Panc1 (cell line): ENCODE measurements around the gene MYPN. TPM values are rescaled to one million over a fixed set of nuclear protein-coding genes. Genes with fewer than 3 reads are reported as not detected.

Experiments
- ATAC-seq: fragments of 200-7000 bp; cut with Tn5 transposase; 2 replicates; pipeline ENCODE4 v1.9.1; 2020; ENCODE audit warnings: mild to moderate bottlenecking, moderate library complexity
- BruUV-seq: library from RNA; stranded (reverse); fragments of 400-500 nt; replicated peaks from 2 replicates; lab custom pipeline; 2021; lab: Mats Ljungman, UMichigan
- CTCF ChIA-PET: fragments of 300-600 bp; sonication (Branson Sonifier 250); formaldehyde crosslinking; loops from one replicate; lab custom pipeline; 2022; ENCODE audit warnings: antibody characterized with exemption; lab: Charles Lee
- POLR2A ChIA-PET: fragments of 300-600 bp; sonication (Branson Sonifier 250); formaldehyde crosslinking; loops from one replicate; lab custom pipeline; 2022; ENCODE audit warnings: antibody characterized with exemption; lab: Charles Lee
- DNase-seq: peaks from one replicate; pipeline ENCODE4 v3.0.0-alpha.2; 2010; ENCODE audit warnings: low read depth, low spot score
- H3K27ac ChIP-seq: 2 replicates; pipeline ENCODE4 v1.5.1; 2011; ENCODE audit warnings: mild to moderate bottlenecking, low read length, inconsistent platforms
- H3K27me3 ChIP-seq: fragments of 200-500 bp; sonication (Bioruptor generic); 2 replicates; pipeline ENCODE4 v1.6.0; 2014; ENCODE audit warnings: low read length, inconsistent platforms; ENCODE audit not compliant: control insufficient read depth, insufficient read depth
- H3K36me3 ChIP-seq: fragments of 200-500 bp; sonication (Bioruptor generic); 2 replicates; pipeline ENCODE4 v1.5.1; 2014; ENCODE audit warnings: inconsistent platforms, mild to moderate bottlenecking, low read length, moderate library complexity; ENCODE audit not compliant: control insufficient read depth, insufficient read depth
- H3K4me1 ChIP-seq: 2 replicates; pipeline ENCODE4 v1.5.1; 2011; ENCODE audit warnings: inconsistent platforms, mild to moderate bottlenecking, low read length, moderate library complexity; ENCODE audit not compliant: control insufficient read depth, insufficient read depth
- H3K4me3 ChIP-seq, 2 experiments: 2 replicates each; pipeline ENCODE4 v1.5.1; 2011 to 2012; ENCODE audit warnings: low read depth in 2 of 2, low read length in 2 of 2, mild to moderate bottlenecking in 2 of 2, inconsistent platforms in 1 of 2, moderate library complexity in 1 of 2
- H3K9me3 ChIP-seq: fragments of 200-500 bp; sonication (Bioruptor generic); 2 replicates; pipeline ENCODE4 v1.5.1; 2014; ENCODE audit warnings: low read depth, mild to moderate bottlenecking, inconsistent platforms, low read length, moderate library complexity; ENCODE audit not compliant: control insufficient read depth, insufficient read depth
- POLR2AphosphoS5 ChIP-seq: IDR thresholded peaks from 2 replicates; pipeline ENCODE4 v1.6.1; 2012; ENCODE audit warnings: mild to moderate bottlenecking, low read depth, low read length, moderate library complexity
- SIN3A ChIP-seq: IDR thresholded peaks from 2 replicates; pipeline ENCODE4 v1.6.1; 2012; ENCODE audit warnings: low read depth, mild to moderate bottlenecking, low read length, moderate library complexity, borderline replicate concordance; ENCODE audit not compliant: insufficient read depth
- TCF7L2 ChIP-seq: IDR thresholded peaks from 2 replicates; pipeline ENCODE4 v1.6.1; 2011; ENCODE audit warnings: mild to moderate bottlenecking, low read depth, low read length, inconsistent platforms
- in situ Hi-C: cut with HindIII; loops from 2 replicates; pipeline ENCODE4 v1.10.0; 2016; ENCODE audit warnings: low sequenced_read_pairs, low pct_unique_long_range_greater_than_20kb
- intact Hi-C: fragments of 100-400 bp; cut with micrococcal nuclease; formaldehyde crosslinking; loops from one replicate; pipeline ENCODE4 v1.10.0; 2022; ENCODE audit not compliant: unreplicated experiment
- total RNA-seq: library from RNA; stranded (reverse); gene quantifications from one replicate; pipeline ENCODE4 v1.2.1, GENCODE V29; 2021; ENCODE audit not compliant: unreplicated experiment
- TF ChIP-seq, protein P1 (sequence below), 2 experiments: IDR thresholded peaks; 2 replicates each; pipeline ENCODE4 v1.6.1; 2011 to 2012; ENCODE audit warnings: low read depth in 2 of 2, control low read depth in 1 of 2, low read length in 1 of 2, mild to moderate bottlenecking in 1 of 2, moderate library complexity in 1 of 2; ENCODE audit not compliant: insufficient read depth in 1 of 2
- TF ChIP-seq, protein P2 (sequence below): fragments of 450-650 bp; IDR thresholded peaks from 2 replicates; pipeline ENCODE4 v1.5.1; 2017; ENCODE audit warnings: mild to moderate bottlenecking

Gene MYPN
- total RNA-seq, 1 experiment from 2014 or later: 39.1 TPM

DNA sequence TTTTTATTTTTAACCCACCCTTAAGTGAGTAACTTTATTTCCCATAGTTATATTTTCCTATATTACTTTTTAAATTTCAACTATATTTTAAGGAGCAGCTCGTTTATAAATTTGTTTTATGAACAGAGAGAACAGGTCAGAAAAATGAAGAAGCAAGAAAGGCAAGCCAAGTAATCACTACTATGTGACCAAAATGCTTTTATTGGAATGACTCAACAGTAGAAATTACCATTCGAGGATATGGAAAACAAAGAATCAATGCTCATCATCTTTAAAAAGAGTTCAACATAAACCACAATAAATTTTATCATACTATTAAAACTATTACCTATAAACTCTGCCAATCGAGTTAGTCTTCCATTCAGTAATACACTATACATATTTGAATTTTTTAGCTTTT lies 41.8 kb upstream of the MYPN start:
- CTCF ChIA-PET: no interaction called here
- H3K4me3 ChIP-seq: no peak overlapping the region
- no TSS peak for BruUV-seq
- in situ Hi-C loops: no loop called here
- peaks cover 13% of the 10 kb centered on the region for H3K36me3 ChIP-seq
- H3K27ac ChIP-seq: peak overlapping the region; percentile 37; the same call in 1 of the 2 replicates
- POLR2A ChIA-PET: interaction anchor here (0.6 to 1.1 kb wide), 2 partner anchors 14 to 41 kb away, joined by 3 to 6 read pairs; no protein-coding TSS in a partner anchor
- no peaks in the 10 kb centered on the region for H3K27me3 ChIP-seq
- no peak for TF ChIP-seq TCF7L2
- TF ChIP-seq, protein P1, sequence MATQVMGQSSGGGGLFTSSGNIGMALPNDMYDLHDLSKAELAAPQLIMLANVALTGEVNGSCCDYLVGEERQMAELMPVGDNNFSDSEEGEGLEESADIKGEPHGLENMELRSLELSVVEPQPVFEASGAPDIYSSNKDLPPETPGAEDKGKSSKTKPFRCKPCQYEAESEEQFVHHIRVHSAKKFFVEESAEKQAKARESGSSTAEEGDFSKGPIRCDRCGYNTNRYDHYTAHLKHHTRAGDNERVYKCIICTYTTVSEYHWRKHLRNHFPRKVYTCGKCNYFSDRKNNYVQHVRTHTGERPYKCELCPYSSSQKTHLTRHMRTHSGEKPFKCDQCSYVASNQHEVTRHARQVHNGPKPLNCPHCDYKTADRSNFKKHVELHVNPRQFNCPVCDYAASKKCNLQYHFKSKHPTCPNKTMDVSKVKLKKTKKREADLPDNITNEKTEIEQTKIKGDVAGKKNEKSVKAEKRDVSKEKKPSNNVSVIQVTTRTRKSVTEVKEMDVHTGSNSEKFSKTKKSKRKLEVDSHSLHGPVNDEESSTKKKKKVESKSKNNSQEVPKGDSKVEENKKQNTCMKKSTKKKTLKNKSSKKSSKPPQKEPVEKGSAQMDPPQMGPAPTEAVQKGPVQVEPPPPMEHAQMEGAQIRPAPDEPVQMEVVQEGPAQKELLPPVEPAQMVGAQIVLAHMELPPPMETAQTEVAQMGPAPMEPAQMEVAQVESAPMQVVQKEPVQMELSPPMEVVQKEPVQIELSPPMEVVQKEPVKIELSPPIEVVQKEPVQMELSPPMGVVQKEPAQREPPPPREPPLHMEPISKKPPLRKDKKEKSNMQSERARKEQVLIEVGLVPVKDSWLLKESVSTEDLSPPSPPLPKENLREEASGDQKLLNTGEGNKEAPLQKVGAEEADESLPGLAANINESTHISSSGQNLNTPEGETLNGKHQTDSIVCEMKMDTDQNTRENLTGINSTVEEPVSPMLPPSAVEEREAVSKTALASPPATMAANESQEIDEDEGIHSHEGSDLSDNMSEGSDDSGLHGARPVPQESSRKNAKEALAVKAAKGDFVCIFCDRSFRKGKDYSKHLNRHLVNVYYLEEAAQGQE (IDR thresholded peaks at IDR 0.05; ENCODE audit: insufficient read depth in 1 of 2, low read depth in 2 of 2, low read length in 1 of 2): no peak
- TF ChIP-seq, protein P2, sequence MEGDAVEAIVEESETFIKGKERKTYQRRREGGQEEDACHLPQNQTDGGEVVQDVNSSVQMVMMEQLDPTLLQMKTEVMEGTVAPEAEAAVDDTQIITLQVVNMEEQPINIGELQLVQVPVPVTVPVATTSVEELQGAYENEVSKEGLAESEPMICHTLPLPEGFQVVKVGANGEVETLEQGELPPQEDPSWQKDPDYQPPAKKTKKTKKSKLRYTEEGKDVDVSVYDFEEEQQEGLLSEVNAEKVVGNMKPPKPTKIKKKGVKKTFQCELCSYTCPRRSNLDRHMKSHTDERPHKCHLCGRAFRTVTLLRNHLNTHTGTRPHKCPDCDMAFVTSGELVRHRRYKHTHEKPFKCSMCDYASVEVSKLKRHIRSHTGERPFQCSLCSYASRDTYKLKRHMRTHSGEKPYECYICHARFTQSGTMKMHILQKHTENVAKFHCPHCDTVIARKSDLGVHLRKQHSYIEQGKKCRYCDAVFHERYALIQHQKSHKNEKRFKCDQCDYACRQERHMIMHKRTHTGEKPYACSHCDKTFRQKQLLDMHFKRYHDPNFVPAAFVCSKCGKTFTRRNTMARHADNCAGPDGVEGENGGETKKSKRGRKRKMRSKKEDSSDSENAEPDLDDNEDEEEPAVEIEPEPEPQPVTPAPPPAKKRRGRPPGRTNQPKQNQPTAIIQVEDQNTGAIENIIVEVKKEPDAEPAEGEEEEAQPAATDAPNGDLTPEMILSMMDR: no peak
- no peak for TF ChIP-seq SIN3A
- no peak for TF ChIP-seq POLR2AphosphoS5
- peaks cover 41% of the 10 kb centered on the region for H3K4me1 ChIP-seq
- DNase-seq (no peak), ATAC-seq (no peak)
- intact Hi-C loops: no loop called here
- H3K9me3 ChIP-seq: no peaks in the 10 kb centered on the region

DNA sequence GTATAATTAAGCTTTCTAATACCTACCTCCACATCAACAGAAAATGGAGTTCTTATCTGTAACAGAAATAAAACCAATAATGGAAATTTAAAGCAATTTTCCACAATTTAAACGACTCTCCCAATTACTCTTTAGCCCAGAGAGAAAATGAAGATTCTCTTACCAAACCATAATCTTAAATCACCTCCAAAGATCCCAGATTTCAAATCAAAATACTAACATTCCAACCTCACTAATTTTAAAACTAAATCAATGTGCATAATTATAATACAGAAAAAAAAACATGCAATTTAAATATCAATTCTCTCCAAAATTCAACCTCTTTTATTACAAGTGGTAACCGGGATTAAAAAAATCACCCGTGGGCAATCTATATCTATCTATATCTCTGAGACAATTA lies 35.7 kb upstream of the MYPN start:
- in situ Hi-C loops (no loop called here), intact Hi-C loops (no loop called here)
- Histone ChIP-seq H3K4me1 (peaks cover 37% of the 10 kb centered on the region), H3K27me3 (no peaks in the 10 kb centered on the region), H3K9me3 (no peaks in the 10 kb centered on the region), H3K36me3 (peaks cover 15% of the 10 kb centered on the region), H3K4me3 (peak overlapping the region; percentile 92 to 97), H3K27ac (peak overlapping the region; percentile 99)
- POLR2A ChIA-PET: no interaction called here
- TF ChIP-seq, protein P1 (IDR thresholded peaks at IDR 0.05; ENCODE audit: insufficient read depth in 1 of 2, low read depth in 2 of 2, low read length in 1 of 2): no peak
- TF ChIP-seq POLR2AphosphoS5 (no peak), SIN3A (no peak), TCF7L2 (no peak)
- TF ChIP-seq, protein P2: no peak
- ATAC-seq (no peak), DNase-seq (no peak)
- CTCF ChIA-PET: no interaction called here
- BruUV-seq: no TSS peak
